Measurements from ENCODE around the gene PRUNE2.

PRUNE2 gene

GRCh38 chr9:76573408-76573807 lies 332.5 kb downstream of the PRUNE2 start:
- no peak for DNase-seq (ENCODE audit: low spot score)

GRCh38 chr9:76572151-76572550 lies 333.8 kb downstream of the PRUNE2 start:
- no peak for DNase-seq (ENCODE audit: low spot score)

DNA sequence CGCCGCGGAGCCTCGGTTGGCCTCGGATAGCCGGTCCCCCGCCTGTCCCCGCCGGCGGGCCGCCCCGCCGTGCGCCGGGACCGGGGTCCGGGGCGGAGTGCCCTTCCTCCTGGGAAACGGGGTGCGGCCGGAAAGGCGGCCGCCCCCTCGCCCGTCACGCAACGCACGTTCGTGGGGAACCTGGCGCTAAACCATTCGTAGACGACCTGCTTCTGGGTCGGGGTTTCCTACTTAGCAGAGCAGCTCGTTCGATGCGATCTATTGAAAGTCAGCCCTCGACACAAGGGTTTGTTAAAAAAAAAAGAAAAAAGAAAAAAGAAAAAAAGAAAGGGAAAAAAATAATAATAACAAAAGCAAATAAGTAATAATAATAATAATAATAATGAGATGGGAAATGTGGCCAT lies 334.2 kb downstream of the PRUNE2 start:
- no peak for DNase-seq (ENCODE audit: low spot score)

DNA sequence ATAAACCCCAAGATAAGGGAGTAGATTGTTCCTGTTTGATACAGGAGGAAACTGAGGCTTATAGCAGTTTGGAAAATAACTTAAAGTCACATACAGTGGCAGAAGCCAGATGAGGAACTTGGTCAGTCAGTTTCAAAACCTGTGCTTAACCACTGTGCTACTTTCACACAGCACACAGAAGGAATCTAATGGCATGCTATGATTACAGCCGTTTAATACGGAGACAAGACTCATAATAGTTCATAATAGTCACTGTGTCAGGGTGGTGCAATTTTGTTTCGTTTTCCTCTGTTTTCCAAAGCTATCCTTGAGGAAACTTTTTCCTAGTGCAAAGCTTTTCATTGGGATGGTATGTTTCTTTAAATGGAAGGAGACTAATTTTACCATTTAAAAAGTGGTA lies 334.6 kb downstream of the PRUNE2 start:
- DNase-seq (ENCODE audit: low spot score) = no peak

DNA sequence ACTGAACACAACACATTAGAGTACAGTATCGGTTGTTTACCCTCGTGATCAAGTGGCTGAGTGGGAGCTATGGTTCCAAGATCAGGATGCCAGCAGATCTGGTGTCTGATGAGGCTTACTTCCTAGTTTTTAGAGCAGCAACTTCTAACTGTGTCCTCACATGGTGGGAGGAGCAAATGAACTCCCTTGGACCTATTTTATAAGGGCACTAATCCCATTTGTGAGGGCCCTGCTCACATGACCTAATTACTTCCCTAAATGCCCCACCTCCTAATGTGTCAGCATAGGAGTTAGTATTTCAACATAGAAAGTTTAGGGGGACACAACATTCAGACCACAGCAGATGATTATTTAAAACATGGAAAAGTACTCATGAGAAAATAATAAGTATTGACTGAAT lies 335.1 kb downstream of the PRUNE2 start:
- no peak for DNase-seq (ENCODE audit: low spot score)

DNA sequence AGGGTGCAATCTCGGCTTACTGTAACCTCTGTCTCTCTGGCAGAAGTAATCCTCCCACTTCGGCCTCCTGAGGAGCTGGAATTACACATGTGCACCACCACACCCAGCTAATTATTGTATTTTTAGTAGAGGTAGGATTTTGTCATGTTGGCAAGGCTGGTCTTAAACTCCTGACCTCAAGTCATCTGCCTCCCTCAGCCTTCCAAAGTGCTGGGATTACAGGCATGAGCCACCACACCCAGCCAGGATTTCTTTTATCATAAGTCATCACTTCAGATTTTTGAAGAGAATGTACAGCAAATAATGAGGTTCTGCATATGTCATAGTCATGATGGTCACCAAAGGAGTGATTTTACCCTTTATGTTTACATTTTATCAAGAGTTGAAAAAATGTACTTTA lies 338.8 kb downstream of the PRUNE2 start:
- no peak for DNase-seq (ENCODE audit: low spot score)

DNA sequence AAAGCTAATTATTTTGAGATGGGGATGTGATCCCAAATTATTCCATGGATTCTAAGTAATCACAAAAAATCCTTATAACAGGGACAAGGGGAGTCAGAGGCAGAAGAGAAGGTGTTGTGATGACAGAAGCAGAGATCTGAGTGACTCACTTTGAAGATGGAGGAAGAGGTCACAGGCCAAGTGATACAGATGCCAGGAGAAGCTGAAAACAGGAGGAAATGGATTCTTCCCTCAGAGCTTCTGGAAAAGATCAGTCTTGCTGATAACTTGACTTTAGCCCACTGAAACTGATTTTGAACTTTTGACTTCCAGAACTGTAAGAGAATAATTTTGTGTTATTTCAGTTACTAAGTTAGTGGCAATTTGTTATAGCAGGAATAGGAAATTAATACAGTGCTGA lies 341.6 kb downstream of the PRUNE2 start:
- DNase-seq (ENCODE audit: low spot score) = peak; percentile 35

DNA sequence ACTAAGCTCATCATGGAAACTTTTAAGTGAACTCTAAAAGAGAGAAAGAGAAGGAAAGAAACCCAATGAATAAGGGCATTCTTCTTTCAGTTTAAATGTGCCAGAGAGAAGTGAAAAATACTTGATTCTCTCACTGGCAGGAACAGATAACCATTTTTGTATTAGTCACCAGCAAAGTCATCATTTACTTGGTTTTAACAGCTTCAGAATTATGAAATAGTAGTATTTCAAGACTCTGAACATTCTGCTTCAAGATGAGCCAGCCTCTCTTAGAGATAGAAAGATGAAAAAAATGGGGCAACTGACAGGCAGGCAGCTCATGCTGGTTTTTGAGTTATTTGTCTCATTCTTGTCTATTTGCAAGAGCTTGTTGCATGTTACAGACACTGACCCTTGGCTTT lies 343.4 kb downstream of the PRUNE2 start:
- DNase-seq (ENCODE audit: low spot score) = peak; percentile 35

- no peak for DNase-seq (ENCODE audit: low spot score)
Observed at GRCh38 chr9:76561900-76562299, 344.0 kb downstream of the PRUNE2 start.
